IPS-NIHi7 (cell line): ENCODE data around the gene ESRP2.

Source experiments
- DNase-seq: peaks from one replicate; pipeline ENCODE4 v3.0.0; 2012; ENCODE audit warnings: mixed read lengths; ENCODE audit errors: extremely low spot score

ESRP2 gene

GRCh38 chr16:68217506-68217905, 18.4 kb downstream of the ESRP2 start:
- no peak for DNase-seq

- no peak for DNase-seq
Observed at GRCh38 chr16:68216240-68216639, 19.7 kb downstream of the ESRP2 start.

- DNase-seq, result no peak
Observed at GRCh38 chr16:68215302-68215701, 20.6 kb downstream of the ESRP2 start.

GRCh38 chr16:68214726-68215125, 21.2 kb downstream of the ESRP2 start:
- no peak for DNase-seq

- DNase-seq, result no peak
Observed at GRCh38 chr16:68206245-68206644, 29.7 kb downstream of the ESRP2 start.

- no peak for DNase-seq
Observed at GRCh38 chr16:68202091-68202519, 33.8 kb downstream of the ESRP2 start.

- no peak for DNase-seq
Observed at GRCh38 chr16:68200088-68200783, 35.7 kb downstream of the ESRP2 start.

GRCh38 chr16:68197250-68197649, 38.7 kb downstream of the ESRP2 start:
- no peak for DNase-seq

GRCh38 chr16:68194251-68194650, 41.7 kb downstream of the ESRP2 start:
- no peak for DNase-seq

GRCh38 chr16:68190736-68191510, 45.0 kb downstream of the ESRP2 start:
- DNase-seq, result no peak

- DNase-seq, result no peak
Observed at GRCh38 chr16:68190081-68190480, 45.8 kb downstream of the ESRP2 start.

- DNase-seq, result no peak
Observed at GRCh38 chr16:68188170-68188569, 47.8 kb downstream of the ESRP2 start.

- DNase-seq, result no peak
Observed at GRCh38 chr16:68187505-68187904, 48.4 kb downstream of the ESRP2 start.

- DNase-seq, result no peak
Observed at GRCh38 chr16:68186877-68187276, 49.0 kb downstream of the ESRP2 start.

- no peak for DNase-seq
Observed at GRCh38 chr16:68183046-68183445, 52.9 kb downstream of the ESRP2 start.

- no peak for DNase-seq
Observed at GRCh38 chr16:68179855-68180254, 56.1 kb downstream of the ESRP2 start.

GRCh38 chr16:68179196-68179795, 56.6 kb downstream of the ESRP2 start:
- DNase-seq, result no peak
